ENCODE data around the gene MRPS10.

Gene MRPS10

DNA sequence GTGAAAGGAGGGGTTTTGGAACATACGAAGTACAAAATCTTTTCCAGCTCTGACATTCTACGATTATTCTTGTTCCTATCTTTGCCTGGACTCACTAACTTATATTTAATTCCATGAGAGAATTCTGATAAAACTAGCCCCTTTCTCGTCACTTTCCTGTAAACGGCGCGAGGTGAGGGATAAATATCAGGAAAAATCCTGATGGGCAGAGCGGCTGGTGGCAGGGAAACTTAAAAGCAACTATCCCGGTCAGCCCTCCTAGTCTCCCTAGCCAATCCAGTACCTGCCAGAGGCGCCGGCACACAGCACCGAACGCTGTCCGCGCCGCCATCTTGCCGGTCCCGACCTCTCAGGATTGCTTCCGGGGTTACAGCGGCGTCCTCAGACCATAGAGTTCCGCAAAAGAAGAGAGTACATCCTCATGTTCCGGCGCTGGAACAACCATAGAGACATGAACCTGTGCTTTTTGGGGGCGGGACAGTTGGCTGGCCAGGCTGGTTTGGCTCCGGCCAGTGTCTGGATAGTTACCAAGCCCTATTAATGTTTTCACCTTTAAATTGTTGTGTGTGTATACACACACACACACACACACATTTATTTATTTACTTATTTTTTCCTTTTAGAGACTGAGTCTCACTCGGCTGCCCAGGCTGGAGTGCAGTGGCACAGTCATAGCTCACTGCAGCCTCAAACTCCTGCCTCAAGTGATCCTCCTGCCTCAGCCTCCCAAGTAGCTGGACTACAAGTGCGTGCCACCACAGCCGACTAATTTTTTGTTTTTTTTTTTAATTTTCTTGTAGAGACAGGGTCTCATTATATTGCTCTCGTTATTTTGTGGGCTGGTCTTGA is at the start of gene MRPS10:
TSS of gene MRPS10 (minus strand) at position 343 of the 849 bp plus-strand sequence. CDS start at position 331, 12 bp downstream.
- TF ChIP-seq, protein P1, sequence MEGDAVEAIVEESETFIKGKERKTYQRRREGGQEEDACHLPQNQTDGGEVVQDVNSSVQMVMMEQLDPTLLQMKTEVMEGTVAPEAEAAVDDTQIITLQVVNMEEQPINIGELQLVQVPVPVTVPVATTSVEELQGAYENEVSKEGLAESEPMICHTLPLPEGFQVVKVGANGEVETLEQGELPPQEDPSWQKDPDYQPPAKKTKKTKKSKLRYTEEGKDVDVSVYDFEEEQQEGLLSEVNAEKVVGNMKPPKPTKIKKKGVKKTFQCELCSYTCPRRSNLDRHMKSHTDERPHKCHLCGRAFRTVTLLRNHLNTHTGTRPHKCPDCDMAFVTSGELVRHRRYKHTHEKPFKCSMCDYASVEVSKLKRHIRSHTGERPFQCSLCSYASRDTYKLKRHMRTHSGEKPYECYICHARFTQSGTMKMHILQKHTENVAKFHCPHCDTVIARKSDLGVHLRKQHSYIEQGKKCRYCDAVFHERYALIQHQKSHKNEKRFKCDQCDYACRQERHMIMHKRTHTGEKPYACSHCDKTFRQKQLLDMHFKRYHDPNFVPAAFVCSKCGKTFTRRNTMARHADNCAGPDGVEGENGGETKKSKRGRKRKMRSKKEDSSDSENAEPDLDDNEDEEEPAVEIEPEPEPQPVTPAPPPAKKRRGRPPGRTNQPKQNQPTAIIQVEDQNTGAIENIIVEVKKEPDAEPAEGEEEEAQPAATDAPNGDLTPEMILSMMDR (conservative IDR thresholded peaks at IDR 0.05) = no peak

DNA sequence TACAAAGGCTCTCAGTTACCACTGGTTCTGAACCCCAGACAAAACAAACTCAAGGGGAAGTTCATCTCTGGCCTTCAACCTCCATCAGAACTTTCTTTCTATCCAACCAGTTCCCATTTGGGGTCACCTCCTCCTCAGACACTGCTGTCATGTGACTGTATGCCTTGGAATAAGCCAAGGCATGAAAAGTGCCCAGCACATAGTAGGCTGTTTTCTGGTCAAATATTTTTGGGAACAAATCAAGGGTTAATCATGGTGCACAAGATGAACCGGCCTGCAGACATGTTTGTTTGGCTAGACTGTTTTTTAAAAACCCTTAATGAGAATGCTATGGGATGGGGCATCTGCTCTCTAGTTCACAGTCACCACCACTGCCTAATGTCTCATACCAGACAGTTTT is 48.9 kb upstream of the MRPS10 start:
- TF ChIP-seq, protein P1 (conservative IDR thresholded peaks at IDR 0.05) = no peak
- no peak overlapping the region for H3K27ac ChIP-seq

More for the DNA sequence above, at the start of gene MRPS10:
- H3K27ac ChIP-seq = peak within 1 kb of the TSS; percentile 87

DNA sequence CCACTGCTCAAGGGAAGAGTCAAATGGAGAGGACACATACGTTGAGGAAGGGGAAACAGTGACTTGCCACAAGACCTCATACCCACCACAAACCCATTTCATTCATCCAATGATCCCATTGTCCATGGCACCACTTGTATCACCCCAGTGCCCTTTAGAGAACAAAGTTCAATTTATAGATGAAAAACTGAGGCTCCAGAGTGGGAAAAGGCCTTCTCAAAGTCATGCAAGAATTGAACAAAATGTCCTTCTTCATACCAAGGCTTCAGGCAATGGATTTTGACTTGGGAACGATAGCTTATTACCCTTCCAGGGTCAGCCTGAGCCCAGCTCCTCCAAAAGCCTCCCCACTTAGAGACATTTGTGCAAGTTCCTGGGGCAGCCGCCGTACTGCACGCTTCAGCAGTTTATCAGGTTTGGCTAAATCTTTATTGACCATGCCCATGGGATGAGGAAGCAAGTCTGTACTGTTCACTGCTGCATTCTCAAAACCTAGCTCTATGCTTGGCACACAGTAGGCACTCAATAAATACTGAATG is 47.3 kb upstream of the MRPS10 start:
- TF ChIP-seq, protein P1 (conservative IDR thresholded peaks at IDR 0.05) = no peak
- H3K27ac ChIP-seq = no peak overlapping the region

DNA sequence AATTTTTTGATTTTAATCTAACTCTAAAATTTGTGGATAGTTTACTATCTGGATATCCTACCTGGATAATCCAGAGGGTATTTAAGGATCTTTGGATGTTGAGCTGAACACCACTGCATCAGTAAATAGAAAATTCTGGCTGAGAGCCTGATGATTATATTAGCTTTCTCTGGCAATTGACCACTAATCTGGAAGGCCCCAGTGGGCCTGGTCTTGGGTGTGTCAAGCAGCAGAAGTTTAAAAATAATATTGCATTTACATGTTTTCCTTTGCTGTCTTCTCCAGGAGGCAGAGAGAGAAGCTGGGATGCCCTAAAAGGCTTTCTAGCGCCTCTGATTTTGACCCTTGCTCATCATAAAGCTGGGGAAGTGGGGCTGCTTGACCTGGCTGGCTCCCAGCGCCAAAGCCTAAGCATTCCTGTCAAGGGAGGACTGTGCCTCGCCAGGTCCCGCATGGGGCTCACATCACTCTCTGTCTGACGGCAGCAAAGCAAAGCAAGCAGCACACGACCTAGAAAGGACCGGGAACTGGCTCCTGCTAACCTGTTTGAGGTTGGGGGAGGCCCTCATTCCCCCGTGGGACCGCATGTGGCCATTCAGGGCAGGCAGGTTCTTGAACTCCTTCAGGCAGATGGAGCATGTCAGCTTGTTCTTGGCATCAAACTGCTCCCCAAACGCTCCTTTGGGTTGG is 46.6 kb upstream of the MRPS10 start:
- no peak overlapping the region for H3K27ac ChIP-seq

DNA sequence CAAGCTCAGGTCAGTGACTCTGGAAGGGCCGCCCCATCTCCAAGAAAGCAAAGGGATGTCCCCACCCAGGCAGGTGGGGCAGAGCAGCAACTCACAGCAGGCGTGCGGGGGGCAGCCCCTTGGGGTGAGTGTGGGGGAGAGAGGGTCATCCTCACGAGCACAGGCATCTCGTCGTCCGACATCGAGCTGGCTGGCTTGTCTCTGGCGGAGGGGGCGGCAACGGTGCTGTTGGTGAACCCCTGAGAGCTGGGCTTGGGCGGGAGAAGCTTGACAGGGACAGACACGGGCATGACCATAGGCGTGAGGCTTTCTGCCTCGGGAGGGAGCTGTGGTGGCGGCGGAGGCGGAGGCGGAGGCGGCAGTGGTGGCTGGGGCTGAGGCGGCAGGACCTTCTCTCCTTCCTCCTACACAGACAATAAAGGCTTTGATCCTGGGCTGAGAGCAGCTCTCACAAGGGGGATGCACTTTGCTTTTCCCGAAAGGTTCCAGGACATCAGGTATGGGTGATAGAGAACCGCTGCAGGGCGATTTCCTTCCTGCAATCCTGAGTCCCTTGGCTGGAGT is 45.6 kb upstream of the MRPS10 start:
- TF ChIP-seq, protein P1 (conservative IDR thresholded peaks at IDR 0.05) = no peak
- no peak overlapping the region for H3K27ac ChIP-seq

More for the DNA sequence above, 46.6 kb upstream of the MRPS10 start:
- TF ChIP-seq, protein P1 (conservative IDR thresholded peaks at IDR 0.05) = no peak

DNA sequence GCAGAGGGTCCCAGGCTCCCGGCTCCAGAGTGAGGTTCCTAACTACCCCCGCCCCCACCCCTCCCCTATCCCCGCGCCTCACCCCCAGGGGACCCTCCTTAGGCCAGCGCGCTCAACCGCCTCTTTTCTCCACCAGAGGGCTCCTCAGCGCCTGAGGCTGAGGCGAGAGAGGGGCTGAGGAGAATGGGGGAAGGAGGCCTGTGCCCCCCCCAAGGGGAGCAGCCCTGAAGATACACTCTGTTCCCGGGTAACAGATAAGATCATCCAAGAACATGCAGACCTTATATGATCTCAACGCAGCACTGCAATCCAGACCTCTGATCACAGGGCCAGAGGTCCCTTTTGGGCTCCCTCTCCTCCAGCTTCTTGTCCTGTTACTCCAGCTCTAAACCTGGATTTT is 43.3 kb upstream of the MRPS10 start:
- TF ChIP-seq, protein P1 (conservative IDR thresholded peaks at IDR 0.05) = peak; percentile 76
- H3K27ac ChIP-seq = no peak overlapping the region

DNA sequence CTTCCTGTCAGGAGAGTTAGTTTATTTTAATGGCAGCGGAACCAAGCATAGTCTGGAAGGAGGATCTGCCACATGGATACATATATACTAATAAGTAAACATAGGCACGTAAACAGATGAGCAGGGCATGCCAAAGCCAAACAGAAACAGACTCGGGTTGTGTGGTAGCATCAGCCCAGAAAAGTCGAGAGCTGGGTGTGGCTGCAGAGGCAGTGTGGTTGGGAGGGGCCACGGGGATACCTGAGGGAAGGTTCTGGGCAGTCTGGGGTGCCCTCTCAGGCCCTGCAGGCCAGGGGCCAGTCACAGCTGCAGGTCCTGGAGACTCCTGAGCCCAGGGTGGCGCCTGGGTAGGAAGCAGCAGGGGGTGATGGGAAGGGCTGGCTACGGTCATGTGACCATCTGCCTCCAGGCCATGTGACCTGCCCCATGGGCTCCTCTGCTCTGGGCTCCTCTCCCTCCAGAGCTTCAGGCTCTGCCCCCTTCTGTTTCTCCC is 42.8 kb upstream of the MRPS10 start:
- H3K27ac ChIP-seq = no peak overlapping the region
- TF ChIP-seq, protein P1 (conservative IDR thresholded peaks at IDR 0.05) = no peak
